Measurements from ENCODE around the gene WDR13. TPM values are rescaled to one million over a fixed set of nuclear protein-coding genes. Genes with fewer than 3 reads are reported as not detected.

WDR13 gene
- total RNA-seq, 1 experiment from 2014 or later: 46.5 TPM

GRCh38 chrX:48560681-48561080, 36.6 kb upstream of the WDR13 start:
- BruUV-seq (replicated peaks): no TSS peak
- intact Hi-C loops (cut with micrococcal nuclease; ENCODE audit: unreplicated experiment): no loop called here
- H3K36me3 Mint-ChIP-seq (ENCODE audit: insufficient read depth, unreplicated experiment): peaks cover 5% of the 10 kb centered on the region
- no peaks in the 10 kb centered on the region for H3K9me3 ChIP-seq
- ChIA-PET CTCF (no interaction called here), POLR2A (no interaction called here)
- H3K27me3 ChIP-seq (replicated peaks; ENCODE audit: control insufficient read depth, insufficient read depth, low read length): no peaks in the 10 kb centered on the region
- no peaks in the 10 kb centered on the region for H3K27me3 Mint-ChIP-seq (ENCODE audit: insufficient read depth, unreplicated experiment)
- H3K4me3 Mint-ChIP-seq (ENCODE audit: unreplicated experiment): no peak overlapping the region
- H3K27ac Mint-ChIP-seq (ENCODE audit: unreplicated experiment): no peak overlapping the region
- no peaks in the 10 kb centered on the region for H3K4me1 ChIP-seq
- no peak for DNase-seq
- no peak for TF ChIP-seq CTCF (IDR thresholded peaks at IDR 0.05; ENCODE audit: insufficient read depth in 1 of 2, low read depth in 1 of 2, low read length in 1 of 2, severe bottlenecking in 1 of 2, unreplicated experiment in 1 of 2)
- H3K36me3 ChIP-seq (ENCODE audit: control insufficient read depth, insufficient read depth, low read length): no peaks in the 10 kb centered on the region; the same call in 1 of the 2 replicates
- no peaks in the 10 kb centered on the region for H3K9me3 Mint-ChIP-seq (ENCODE audit: unreplicated experiment)
- no peak overlapping the region for H3K4me3 ChIP-seq (ENCODE audit: low read depth, low read length)
- no peaks in the 10 kb centered on the region for H3K4me1 Mint-ChIP-seq (ENCODE audit: low read depth, unreplicated experiment)

GRCh38 chrX:48569958-48570357, 27.3 kb upstream of the WDR13 start:
- Histone ChIP-seq H3K4me3 (ENCODE audit: low read depth, low read length) (no peak overlapping the region), H3K4me1 (no peaks in the 10 kb centered on the region), H3K36me3 (ENCODE audit: control insufficient read depth, insufficient read depth, low read length) (no peaks in the 10 kb centered on the region), H3K27me3 (replicated peaks; ENCODE audit: control insufficient read depth, insufficient read depth, low read length) (no peaks in the 10 kb centered on the region), H3K9me3 (no peaks in the 10 kb centered on the region)
- Mint-ChIP-seq H3K36me3 (ENCODE audit: insufficient read depth, unreplicated experiment) (peaks cover 16% of the 10 kb centered on the region), H3K27ac (ENCODE audit: unreplicated experiment) (no peak overlapping the region), H3K9me3 (ENCODE audit: unreplicated experiment) (no peaks in the 10 kb centered on the region), H3K27me3 (ENCODE audit: insufficient read depth, unreplicated experiment) (no peaks in the 10 kb centered on the region), H3K4me3 (ENCODE audit: unreplicated experiment) (no peak overlapping the region), H3K4me1 (ENCODE audit: low read depth, unreplicated experiment) (no peaks in the 10 kb centered on the region)
- TF ChIP-seq CTCF (IDR thresholded peaks at IDR 0.05; ENCODE audit: insufficient read depth in 1 of 2, low read depth in 1 of 2, low read length in 1 of 2, severe bottlenecking in 1 of 2, unreplicated experiment in 1 of 2): no peak
- intact Hi-C loops (cut with micrococcal nuclease; ENCODE audit: unreplicated experiment): no loop called here
- BruUV-seq (replicated peaks): no TSS peak
- POLR2A ChIA-PET: no interaction called here
- CTCF ChIA-PET: no interaction called here
- no peak for DNase-seq

GRCh38 chrX:48573690-48574269, 23.5 kb upstream of the WDR13 start:
- Mint-ChIP-seq H3K4me3 (ENCODE audit: unreplicated experiment) (peak overlapping the region; percentile 94), H3K27me3 (ENCODE audit: insufficient read depth, unreplicated experiment) (no peaks in the 10 kb centered on the region), H3K27ac (ENCODE audit: unreplicated experiment) (peak overlapping the region; percentile 99), H3K4me1 (ENCODE audit: low read depth, unreplicated experiment) (no peaks in the 10 kb centered on the region), H3K36me3 (ENCODE audit: insufficient read depth, unreplicated experiment) (peaks cover 53% of the 10 kb centered on the region), H3K9me3 (ENCODE audit: unreplicated experiment) (no peaks in the 10 kb centered on the region)
- H3K4me3 ChIP-seq (ENCODE audit: low read depth, low read length): peak overlapping the region; percentile 80
- ChIA-PET CTCF (no interaction called here), POLR2A (interaction anchor here (0.9 to 1.3 kb wide), 3 partner anchors 24 to 164 kb away, joined by 3 read pairs; partner anchors contain the start of gene TBC1D25)
- H3K9me3 ChIP-seq: no peaks in the 10 kb centered on the region
- H3K4me1 ChIP-seq: peaks cover 21% of the 10 kb centered on the region
- intact Hi-C loops (cut with micrococcal nuclease; ENCODE audit: unreplicated experiment): loop anchor here (1.0 kb wide), 2 partner anchors 25 to 34 kb away; partner anchors contain the start of gene TBC1D25
- peak in 1 of 2 experiments; percentile 6 for DNase-seq
- TF ChIP-seq CTCF (IDR thresholded peaks at IDR 0.05; ENCODE audit: insufficient read depth in 1 of 2, low read depth in 1 of 2, low read length in 1 of 2, severe bottlenecking in 1 of 2, unreplicated experiment in 1 of 2): no peak
- BruUV-seq (replicated peaks): TSS peak; percentile 84
- H3K36me3 ChIP-seq (ENCODE audit: control insufficient read depth, insufficient read depth, low read length): peaks cover 9% of the 10 kb centered on the region
- H3K27me3 ChIP-seq (replicated peaks; ENCODE audit: control insufficient read depth, insufficient read depth, low read length): no peaks in the 10 kb centered on the region

Data from Caco-2 (cell line).